OCI-LY7 (cell line): ENCODE results near the gene NDUFAF2. TPM values are rescaled to one million over a fixed set of nuclear protein-coding genes. Genes with fewer than 3 reads are reported as not detected.

Experiments used
- BruUV-seq: library from RNA; stranded (reverse); fragments of 400-500 nt; replicated peaks from 2 replicates; lab custom pipeline; 2021; lab: Mats Ljungman, UMichigan
- CTCF ChIA-PET: fragments of 300-600 bp; sonication (Branson Sonifier 250); formaldehyde crosslinking; loops from one replicate; lab custom pipeline; 2022; ENCODE audit warnings: antibody characterized with exemption; ENCODE audit not compliant: unreplicated experiment; lab: Charles Lee
- POLR2A ChIA-PET: fragments of 300-600 bp; sonication (Branson Sonifier 250); formaldehyde crosslinking; loops from one replicate; lab custom pipeline; 2022; ENCODE audit warnings: antibody characterized with exemption; lab: Charles Lee
- DNase-seq: peaks from one replicate; pipeline ENCODE4 v3.0.0-alpha.2; 2015; ENCODE audit warnings: low spot score
- H2AFZ ChIP-seq: fragments of 200-600 bp; sonication (generic), shearing (Covaris generic); 2 replicates; pipeline ENCODE4 v1.6.1; 2014; ENCODE audit warnings: mild to moderate bottlenecking, antibody characterized with exemption, low read length, moderate library complexity
- H3K27ac ChIP-seq: fragments of 200-600 bp; sonication (generic); 2 replicates; pipeline ENCODE4 v1.5.1; 2014; ENCODE audit warnings: mixed run types, low read depth, mild to moderate bottlenecking, moderate library complexity, low read length, inconsistent platforms; ENCODE audit not compliant: poor library complexity, severe bottlenecking
- H3K36me3 ChIP-seq: fragments of 200-600 bp; sonication (generic); 2 replicates; pipeline ENCODE4 v1.6.1; 2014; ENCODE audit warnings: mild to moderate bottlenecking, antibody characterized with exemption, low read length, moderate library complexity, mixed read lengths; ENCODE audit not compliant: insufficient read depth
- H3K4me1 ChIP-seq: fragments of 200-600 bp; sonication (generic); 2 replicates; pipeline ENCODE4 v1.5.1; 2014; ENCODE audit warnings: mild to moderate bottlenecking, low read length; ENCODE audit not compliant: insufficient read depth, poor library complexity, severe bottlenecking
- H3K4me2 ChIP-seq: fragments of 200-600 bp; sonication (generic); 2 replicates; pipeline ENCODE4 v1.6.1; 2014; ENCODE audit warnings: mild to moderate bottlenecking, low read length
- H3K4me3 ChIP-seq: fragments of 200-600 bp; sonication (generic); 2 replicates; pipeline ENCODE4 v1.5.1; 2014; ENCODE audit warnings: mild to moderate bottlenecking, low read depth, low read length; ENCODE audit not compliant: poor library complexity, severe bottlenecking
- H3K79me2 ChIP-seq: fragments of 200-600 bp; sonication (generic); 2 replicates; pipeline ENCODE4 v1.6.1; 2016; ENCODE audit warnings: low read depth, mild to moderate bottlenecking, low read length, moderate library complexity, mixed read lengths; ENCODE audit not compliant: insufficient read depth
- H3K9me2 ChIP-seq: fragments of 200-600 bp; sonication (generic); 2 replicates; pipeline ENCODE4 v1.6.1; 2016; ENCODE audit warnings: mild to moderate bottlenecking, low read length, mixed read lengths; ENCODE audit not compliant: insufficient read depth
- H3K9me3 ChIP-seq: fragments of 200-600 bp; sonication (generic); 2 replicates; pipeline ENCODE4 v1.6.1; 2014; ENCODE audit warnings: mild to moderate bottlenecking, mixed run types, low read length, mixed read lengths
- H4K20me1 ChIP-seq: fragments of 200-600 bp; sonication (generic); 2 replicates; pipeline ENCODE4 v1.6.1; 2014; ENCODE audit warnings: mild to moderate bottlenecking, antibody characterized with exemption, low read length, moderate library complexity, mixed read lengths; ENCODE audit not compliant: insufficient read depth
- EZH2phosphoT487 ChIP-seq: fragments of 200-600 bp; sonication (generic); IDR thresholded peaks from 2 replicates; pipeline ENCODE4 v1.6.1; 2018; ENCODE audit warnings: low read depth, borderline replicate concordance, mild to moderate bottlenecking, mixed run types, antibody characterized with exemption, low read length, moderate library complexity, mixed read lengths
- intact Hi-C: fragments of 100-400 bp; cut with micrococcal nuclease; formaldehyde crosslinking; loops from one replicate; pipeline ENCODE4 v1.10.0; 2022; ENCODE audit not compliant: unreplicated experiment
- total RNA-seq, 2 experiments: library from RNA; depleted of rRNA in 1 of 2; stranded (reverse); fragments of >200 nt in 1 of 2; shearing (Covaris generic) in 1 of 2; gene quantifications; 2 replicates each; pipeline ENCODE4 v1.2.3, GENCODE V29; 2014 to 2022
- TF ChIP-seq, protein P1 (sequence below): fragments of 200-600 bp; sonication (generic); conservative IDR thresholded peaks from 2 replicates; pipeline ENCODE4 v1.5.1; 2014; ENCODE audit warnings: mild to moderate bottlenecking, antibody characterized with exemption, low read length, moderate library complexity, mixed read lengths

NDUFAF2 gene
- total RNA-seq, 2 experiments from 2014 or later, result 20.8 to 36.8 TPM

DNA sequence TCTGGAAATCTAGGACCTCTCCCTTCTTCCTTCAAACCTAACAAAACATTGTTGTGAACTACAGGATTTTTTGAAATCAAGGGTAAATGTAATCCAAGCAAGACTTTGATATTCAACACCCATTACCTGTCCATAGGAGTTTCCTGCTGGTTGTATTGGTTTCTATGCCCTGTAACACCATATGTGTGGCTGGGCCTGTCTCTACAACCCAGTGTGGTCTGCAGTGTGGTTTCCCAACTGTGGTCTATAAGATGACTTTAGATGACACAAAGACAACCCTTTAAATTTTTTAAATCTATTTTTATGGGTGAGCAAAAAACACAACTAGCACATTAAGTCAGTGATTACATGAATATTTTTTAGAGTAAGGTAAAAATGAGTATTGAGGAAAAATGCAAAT is 124.1 kb downstream of the NDUFAF2 start:
- no peaks in the 10 kb centered on the region for H3K79me2 ChIP-seq
- no peak overlapping the region for H3K27ac ChIP-seq
- no peak overlapping the region for H2AFZ ChIP-seq
- peaks cover 5% of the 10 kb centered on the region; the same call in 1 of the 2 replicates for H3K36me3 ChIP-seq
- POLR2A ChIA-PET, result interaction anchor here (0.6 kb wide), 1 partner anchor 534 kb away, joined by 3 read pairs; no protein-coding TSS in a partner anchor
- CTCF ChIA-PET, result no interaction called here
- no TSS peak for BruUV-seq
- H3K4me3 ChIP-seq, result no peak overlapping the region
- H3K4me1 ChIP-seq, result no peaks in the 10 kb centered on the region
- no peak for DNase-seq
- H3K4me2 ChIP-seq, result no peak overlapping the region
- H3K9me2 ChIP-seq, result no peaks in the 10 kb centered on the region
- H4K20me1 ChIP-seq, result no peaks in the 10 kb centered on the region
- intact Hi-C loops, result no loop called here
- no peaks in the 10 kb centered on the region for H3K9me3 ChIP-seq
- TF ChIP-seq EZH2phosphoT487, result no peak
- TF ChIP-seq, protein P1, sequence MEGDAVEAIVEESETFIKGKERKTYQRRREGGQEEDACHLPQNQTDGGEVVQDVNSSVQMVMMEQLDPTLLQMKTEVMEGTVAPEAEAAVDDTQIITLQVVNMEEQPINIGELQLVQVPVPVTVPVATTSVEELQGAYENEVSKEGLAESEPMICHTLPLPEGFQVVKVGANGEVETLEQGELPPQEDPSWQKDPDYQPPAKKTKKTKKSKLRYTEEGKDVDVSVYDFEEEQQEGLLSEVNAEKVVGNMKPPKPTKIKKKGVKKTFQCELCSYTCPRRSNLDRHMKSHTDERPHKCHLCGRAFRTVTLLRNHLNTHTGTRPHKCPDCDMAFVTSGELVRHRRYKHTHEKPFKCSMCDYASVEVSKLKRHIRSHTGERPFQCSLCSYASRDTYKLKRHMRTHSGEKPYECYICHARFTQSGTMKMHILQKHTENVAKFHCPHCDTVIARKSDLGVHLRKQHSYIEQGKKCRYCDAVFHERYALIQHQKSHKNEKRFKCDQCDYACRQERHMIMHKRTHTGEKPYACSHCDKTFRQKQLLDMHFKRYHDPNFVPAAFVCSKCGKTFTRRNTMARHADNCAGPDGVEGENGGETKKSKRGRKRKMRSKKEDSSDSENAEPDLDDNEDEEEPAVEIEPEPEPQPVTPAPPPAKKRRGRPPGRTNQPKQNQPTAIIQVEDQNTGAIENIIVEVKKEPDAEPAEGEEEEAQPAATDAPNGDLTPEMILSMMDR, result no peak

DNA sequence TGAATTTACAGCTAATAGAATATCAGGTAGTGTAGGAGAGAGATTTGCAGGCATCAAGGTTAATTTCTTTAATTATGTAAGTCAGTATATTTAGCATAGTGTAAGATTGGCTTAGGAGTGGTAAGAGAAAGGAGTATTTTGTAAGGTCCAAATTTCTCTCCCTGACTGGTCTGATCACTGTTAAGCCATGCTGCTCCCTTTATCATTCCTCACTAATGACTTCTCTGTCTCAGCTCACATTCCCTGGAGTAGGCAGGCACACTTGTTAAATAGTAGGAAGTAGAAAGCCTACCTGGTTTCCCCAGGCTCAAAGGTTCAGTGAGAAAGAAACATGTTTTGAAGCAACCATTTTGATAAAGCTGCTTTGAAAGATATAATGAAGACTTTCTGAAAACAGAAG is 126.5 kb downstream of the NDUFAF2 start:
- Histone ChIP-seq H3K4me3 (no peak overlapping the region), H4K20me1 (no peaks in the 10 kb centered on the region), H3K27ac (no peak overlapping the region), H3K4me1 (no peaks in the 10 kb centered on the region), H3K9me3 (no peaks in the 10 kb centered on the region), H3K79me2 (no peaks in the 10 kb centered on the region), H3K9me2 (no peaks in the 10 kb centered on the region), H3K4me2 (no peak overlapping the region), H2AFZ (no peak overlapping the region), H3K36me3 (peaks cover 5% of the 10 kb centered on the region; the same call in 1 of the 2 replicates)
- intact Hi-C loops, result no loop called here
- ChIA-PET CTCF (no interaction called here), POLR2A (interaction anchor here (0.6 kb wide), 1 partner anchor 13 kb away, joined by 3 read pairs; no protein-coding TSS in a partner anchor)
- DNase-seq, result no peak
- no TSS peak for BruUV-seq
- TF ChIP-seq, protein P1, result no peak
- no peak for TF ChIP-seq EZH2phosphoT487

DNA sequence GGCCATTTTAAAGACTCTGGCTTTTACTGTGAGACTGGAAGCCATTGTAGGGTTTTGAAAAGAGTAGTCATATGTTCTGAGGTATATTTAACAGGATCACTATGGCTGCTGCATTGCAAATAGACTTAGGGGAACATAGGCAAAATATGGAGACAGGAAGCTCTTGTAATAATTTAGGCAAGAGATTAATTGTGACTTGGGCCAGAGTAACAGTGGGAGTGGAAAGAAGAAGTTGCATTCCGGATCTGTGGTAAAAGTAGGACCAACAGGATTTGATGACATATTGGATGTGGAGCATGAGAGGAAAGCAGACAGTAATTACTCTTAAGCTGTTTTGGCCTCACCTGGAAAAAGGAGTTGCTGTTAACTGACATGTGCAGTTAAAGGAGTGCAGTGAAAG is 131.6 kb downstream of the NDUFAF2 start:
- H4K20me1 ChIP-seq, result no peaks in the 10 kb centered on the region
- no peaks in the 10 kb centered on the region for H3K79me2 ChIP-seq
- H3K4me2 ChIP-seq, result no peak overlapping the region
- intact Hi-C loops, result no loop called here
- no peak overlapping the region for H2AFZ ChIP-seq
- no peaks in the 10 kb centered on the region for H3K4me1 ChIP-seq
- H3K36me3 ChIP-seq, result peaks cover 5% of the 10 kb centered on the region; the same call in 1 of the 2 replicates
- POLR2A ChIA-PET, result interaction anchor here (0.7 kb wide), 1 partner anchor 1149 kb away, joined by 4 read pairs; no protein-coding TSS in a partner anchor
- H3K9me3 ChIP-seq, result no peaks in the 10 kb centered on the region
- CTCF ChIA-PET, result no interaction called here
- no peaks in the 10 kb centered on the region for H3K9me2 ChIP-seq
- no peak overlapping the region for H3K27ac ChIP-seq
- no TSS peak for BruUV-seq
- no peak for DNase-seq
- no peak overlapping the region for H3K4me3 ChIP-seq
- no peak for TF ChIP-seq EZH2phosphoT487
- TF ChIP-seq, protein P1, result no peak
